ENCODE data around the gene EVC2.
"Not testable (repeated sequence)": the region's sequence is repeated elsewhere in the genome, so short reads cannot be mapped to it uniquely, and the experiment has no call there.

The EVC2 gene

DNA sequence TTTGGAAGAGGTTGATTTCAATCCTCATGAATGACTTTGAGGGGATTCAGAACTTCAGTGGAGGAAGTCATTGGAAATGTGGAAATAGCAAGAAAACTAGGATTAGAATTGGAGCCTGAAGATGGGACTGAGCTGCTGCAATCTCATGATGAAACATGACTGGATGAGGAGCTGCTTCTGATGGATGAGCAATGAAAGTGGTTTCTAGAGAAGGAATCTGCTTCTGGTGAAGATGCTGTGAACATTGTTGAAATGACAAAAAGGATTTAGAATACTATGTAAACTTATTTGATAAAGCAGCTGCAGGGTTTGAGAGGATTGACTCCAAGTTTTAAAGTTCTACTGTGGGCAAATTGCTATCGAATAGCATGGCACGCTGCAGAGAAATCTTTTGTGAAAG lies 29.7 kb upstream of the EVC2 start:
- DNase-seq: no peak

DNA sequence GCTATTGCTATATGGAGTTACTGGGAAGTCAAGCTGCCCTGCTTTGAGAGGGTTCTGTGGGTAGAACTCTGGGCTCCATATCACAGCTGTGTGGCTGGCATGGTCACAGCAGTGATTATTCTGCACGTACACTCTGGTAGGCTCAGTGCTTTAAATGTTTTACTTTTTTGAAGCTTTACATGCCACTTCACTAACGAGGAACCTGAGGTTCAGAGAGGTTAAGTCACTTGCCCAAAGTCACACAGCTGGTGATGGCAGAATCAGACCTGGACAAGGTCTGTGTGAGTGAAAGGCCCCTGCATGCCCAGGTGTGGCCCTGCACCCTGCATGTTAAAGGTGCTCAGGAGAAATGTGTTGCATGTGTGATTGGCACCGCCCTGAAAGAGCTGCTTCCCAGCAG lies 27.1 kb upstream of the EVC2 start:
- no peak for DNase-seq

DNA sequence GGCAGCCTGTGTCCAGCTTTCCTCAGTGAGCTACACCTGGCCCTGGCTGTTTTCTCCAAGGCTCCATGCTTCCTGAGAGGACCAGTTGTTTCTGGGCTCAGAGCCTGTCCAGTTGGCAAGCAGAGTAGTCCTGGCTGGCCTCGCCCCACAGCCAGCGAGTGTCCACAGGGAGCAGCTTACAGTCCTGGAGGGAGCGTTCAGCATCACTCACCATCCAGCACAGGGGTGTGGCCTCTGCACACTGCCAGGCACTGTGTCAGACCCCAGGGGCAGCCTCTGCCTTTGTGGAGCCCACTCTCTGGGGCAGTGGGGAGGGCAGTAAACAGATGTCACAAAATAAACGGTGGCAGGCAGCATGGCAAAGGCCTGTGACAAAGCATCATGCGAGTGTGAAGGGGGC lies 26.5 kb upstream of the EVC2 start:
- DNase-seq: no peak

DNA sequence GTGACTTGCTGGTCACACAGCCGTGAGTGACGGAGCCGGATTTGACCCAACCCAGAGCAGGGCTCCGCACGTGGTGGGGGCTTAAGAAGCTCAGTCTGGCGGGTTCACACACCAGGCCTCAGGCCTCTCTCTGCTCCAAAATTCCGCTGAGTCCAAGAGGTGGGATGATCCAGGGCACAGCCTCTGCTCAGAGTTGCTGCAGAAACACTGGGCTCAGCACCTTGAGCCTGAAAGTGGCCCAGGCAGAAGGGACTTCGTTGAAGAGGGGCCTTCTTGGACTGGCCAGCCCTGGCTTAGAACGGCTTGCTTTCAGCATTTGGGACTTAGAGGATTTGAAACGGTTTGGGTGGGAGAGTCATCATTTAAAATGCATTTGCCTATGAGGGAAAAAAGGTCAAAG lies 23.8 kb upstream of the EVC2 start:
- DNase-seq: no peak

DNA sequence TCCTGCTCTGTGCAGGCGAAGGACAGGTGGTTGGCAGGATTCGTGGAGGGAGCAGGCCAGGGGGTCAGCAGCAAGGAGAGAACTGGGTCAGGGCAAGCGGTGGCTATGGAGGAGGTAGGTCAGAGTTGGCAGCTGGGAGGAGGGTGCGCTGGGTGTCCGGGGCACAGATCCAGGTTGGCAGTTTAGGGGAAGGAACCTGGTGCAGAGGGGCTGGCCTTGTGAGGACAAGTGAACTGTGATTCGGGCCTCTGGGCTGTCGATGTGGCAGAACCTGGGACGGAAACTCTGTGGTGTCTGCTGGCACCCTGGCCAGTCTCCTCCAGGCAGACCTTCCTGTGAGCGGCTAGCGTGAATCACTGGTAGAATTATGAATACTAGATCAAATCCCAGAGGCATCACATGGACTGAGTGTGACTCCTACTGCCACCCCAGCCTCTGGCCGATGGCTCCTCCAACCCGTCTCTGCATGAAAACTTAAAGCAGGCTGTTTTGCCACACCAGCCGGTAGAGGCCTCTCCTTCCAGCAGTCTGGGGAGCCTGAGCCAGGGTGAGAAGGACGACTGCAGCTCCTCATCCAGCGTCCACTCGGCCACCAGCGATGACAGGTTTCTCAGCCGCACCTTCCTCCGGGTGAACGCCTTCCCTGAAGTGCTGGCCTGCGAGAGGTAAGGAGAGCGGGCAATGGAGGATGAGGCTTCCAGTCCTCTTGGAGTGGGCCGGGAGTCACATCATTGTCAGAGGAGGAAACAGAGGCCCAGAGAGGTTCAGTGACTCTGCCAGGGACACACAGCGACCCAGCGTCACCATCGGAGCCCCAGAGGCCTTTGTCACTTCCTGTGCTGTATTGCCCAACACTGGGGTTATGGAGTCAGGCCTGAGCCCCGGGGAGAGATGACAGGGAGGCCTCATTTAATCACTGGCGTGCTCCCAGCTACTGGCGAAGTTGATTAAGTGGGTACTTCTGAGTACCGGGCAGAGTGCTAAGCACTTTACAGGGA lies 22.9 kb upstream of the EVC2 start:
- no peak for DNase-seq

GRCh38 chr4:5730436-5730835 lies 22.1 kb upstream of the EVC2 start:
- DNase-seq: no peak

DNA sequence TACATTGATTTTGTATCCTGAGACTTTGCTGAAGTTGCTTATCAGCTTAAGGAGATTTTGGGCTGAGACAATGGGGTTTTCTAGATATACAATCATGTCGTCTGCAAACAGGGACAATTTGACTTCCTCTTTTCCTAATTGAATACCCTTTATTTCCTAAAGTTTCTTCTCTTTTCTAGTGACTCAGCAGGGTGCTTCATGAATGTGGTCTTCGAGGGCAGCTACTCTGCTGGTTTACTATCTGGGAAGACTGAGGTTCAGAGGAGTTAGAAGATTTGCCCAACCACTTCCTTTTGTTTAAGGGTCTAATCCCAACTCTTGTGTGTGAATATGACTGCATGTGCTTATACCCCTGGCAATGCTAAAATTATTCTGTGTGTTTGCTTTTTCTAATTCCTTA lies 20.1 kb upstream of the EVC2 start:
- DNase-seq: not testable (repeated sequence)

DNA sequence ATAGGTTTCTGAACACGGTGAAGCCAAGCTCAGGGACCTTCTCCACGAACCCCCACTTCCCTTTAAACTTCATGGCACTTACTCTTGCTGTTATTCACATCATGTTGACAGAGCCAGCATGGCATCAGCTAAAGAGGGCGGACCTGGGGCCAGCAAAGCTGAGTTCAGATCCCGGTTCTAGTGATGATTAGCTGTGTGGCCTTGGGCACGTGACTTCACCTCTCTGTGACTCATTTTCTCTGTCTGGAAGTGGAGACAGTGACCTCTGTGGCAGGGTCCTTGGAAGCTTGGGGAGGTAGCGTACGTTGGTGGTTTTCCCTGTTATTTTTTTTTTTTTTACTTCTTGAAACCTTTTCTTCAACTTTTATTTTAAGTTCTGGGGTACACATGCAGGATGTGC lies 16.0 kb upstream of the EVC2 start:
- DNase-seq: no peak

GRCh38 chr4:5722328-5722727 lies 14.0 kb upstream of the EVC2 start:
- no peak for DNase-seq

- no peak for DNase-seq
These were observed 13.6 kb upstream of the EVC2 start for GRCh38 chr4:5721923-5722322.

GRCh38 chr4:5720980-5721379 lies 12.6 kb upstream of the EVC2 start:
- no peak for DNase-seq

- DNase-seq: no peak
These were observed 11.9 kb upstream of the EVC2 start for GRCh38 chr4:5720157-5720850.

GRCh38 chr4:5719350-5720055 lies 11.1 kb upstream of the EVC2 start:
- DNase-seq: no peak

GRCh38 chr4:5718411-5718810 lies 10.1 kb upstream of the EVC2 start:
- no peak for DNase-seq

- DNase-seq: no peak
These were observed 9.2 kb upstream of the EVC2 start for GRCh38 chr4:5717449-5718158.

GRCh38 chr4:5716391-5716790 lies 8.0 kb upstream of the EVC2 start:
- DNase-seq: no peak

DNA sequence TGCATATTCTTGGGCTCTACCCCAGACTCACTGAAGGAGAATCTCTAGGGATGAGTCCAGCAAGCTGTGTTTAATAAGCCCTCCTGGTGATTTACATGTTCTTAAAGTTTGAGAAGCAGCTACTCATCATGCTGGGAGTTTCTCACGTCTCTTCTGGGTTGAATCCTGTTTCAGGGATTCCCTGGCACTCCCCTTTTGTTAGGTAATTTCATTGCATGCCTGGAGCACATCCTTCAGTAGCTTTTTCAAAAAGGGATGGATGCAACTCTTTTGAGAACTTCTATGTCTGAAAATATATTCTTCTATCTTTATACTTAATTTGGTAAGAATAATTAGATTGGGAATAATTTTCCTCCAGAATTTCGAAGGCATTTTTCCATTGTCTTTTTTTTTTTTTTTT lies 7.0 kb upstream of the EVC2 start:
- DNase-seq: no peak

GRCh38 chr4:5713861-5714260 lies 5.5 kb upstream of the EVC2 start:
- DNase-seq: no peak

GRCh38 chr4:5712931-5713330 lies 4.6 kb upstream of the EVC2 start:
- no peak for DNase-seq

DNA sequence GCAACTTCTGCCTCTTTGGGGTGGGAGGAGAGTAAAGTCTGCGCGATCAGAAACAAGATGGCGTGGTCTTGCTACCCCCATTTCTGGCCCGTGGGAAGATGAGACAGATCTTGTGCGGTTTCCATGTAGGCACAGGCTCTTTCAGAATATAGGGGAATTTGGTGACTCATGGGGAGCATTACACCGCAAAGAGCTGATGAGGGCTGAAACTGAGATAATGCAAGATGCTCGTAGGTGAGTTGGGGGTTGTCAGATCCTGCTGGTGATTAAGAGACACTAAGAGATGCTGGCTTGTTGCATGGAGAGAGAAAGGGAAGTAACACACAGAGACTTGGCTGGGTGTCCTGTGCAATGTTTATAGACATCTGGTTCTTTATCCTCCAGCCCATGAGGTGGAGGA lies 4.2 kb upstream of the EVC2 start:
- no peak for DNase-seq

DNA sequence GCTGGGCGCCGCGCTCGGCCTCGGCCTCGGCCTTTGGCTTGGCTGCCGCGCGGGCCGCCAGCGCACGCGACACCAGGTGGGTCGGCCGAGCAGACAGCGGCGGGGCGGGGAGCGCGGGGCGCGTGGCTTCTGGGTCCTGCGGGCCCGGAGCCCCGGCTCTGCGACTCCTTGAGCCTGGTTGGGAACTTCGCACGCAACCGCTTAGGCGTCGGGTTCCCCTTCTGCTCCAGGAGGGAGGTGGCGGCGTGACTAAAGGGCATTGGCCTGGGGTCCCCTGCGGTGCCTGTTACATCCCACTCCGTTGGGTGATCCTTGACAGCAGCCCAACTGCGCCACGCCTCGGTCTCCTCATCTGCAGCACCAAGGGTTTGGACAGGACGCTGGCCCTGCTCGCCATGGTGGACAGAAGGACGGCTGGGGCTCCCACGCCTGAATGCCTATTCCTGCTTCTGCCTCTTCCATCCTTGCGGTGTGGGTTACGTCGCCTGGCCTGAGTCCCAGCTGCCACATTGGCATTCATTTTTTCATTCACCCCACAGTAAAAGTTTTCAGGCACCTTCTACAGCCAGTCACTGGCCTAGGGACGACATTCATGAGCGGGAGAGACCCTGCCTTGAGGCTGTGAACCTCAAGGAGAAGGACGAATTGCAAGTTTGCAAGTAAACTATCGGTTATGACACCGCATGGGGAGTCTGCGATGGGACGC lies 3.3 kb upstream of the EVC2 start:
- no peak for DNase-seq

- no peak for DNase-seq
These were observed 2.7 kb upstream of the EVC2 start, which contains the start of gene EVC for GRCh38 chr4:5710961-5711478. Gene EVC, plus strand, starts transcription at chr4:5711201. Its CDS starts 180 bp downstream, at chr4:5711381.
